Duodenal mucosa (tissue), 2 donors: Measurements from ENCODE around the gene LATS2.
"Not testable (repeated sequence)": the region's sequence is repeated elsewhere in the genome, so short reads cannot be mapped to it uniquely, and the experiment has no call there.

ENCODE experiments used
- H3K27ac ChIP-seq: one replicate; pipeline ENCODE4 v1.7.0; 2013; ENCODE audit warnings: low read depth, low read length
- H3K27me3 ChIP-seq, 2 donors: one replicate each; pipeline ENCODE4 v1.7.0; 2013; ENCODE audit warnings: low read length in 2 of 2, control low read depth in 1 of 2; ENCODE audit not compliant: insufficient read depth in 2 of 2, control insufficient read depth in 1 of 2
- H3K36me3 ChIP-seq, 2 donors: one replicate each; pipeline ENCODE4 v1.7.0; 2013; ENCODE audit warnings: low read length in 2 of 2, control low read depth in 1 of 2; ENCODE audit not compliant: insufficient read depth in 2 of 2, control insufficient read depth in 1 of 2
- H3K4me1 ChIP-seq, 2 donors: one replicate each; pipeline ENCODE4 v1.7.0; 2013; ENCODE audit warnings: low read length in 2 of 2, control low read depth in 1 of 2; ENCODE audit not compliant: insufficient read depth in 2 of 2, control insufficient read depth in 1 of 2
- H3K4me3 ChIP-seq, 2 donors: one replicate each; pipeline ENCODE4 v1.7.0; 2013; ENCODE audit warnings: low read length in 2 of 2, low read depth in 1 of 2
- H3K9ac ChIP-seq, 2 donors: one replicate each; pipeline ENCODE4 v1.7.0; 2013; ENCODE audit warnings: low read length in 2 of 2, low read depth in 1 of 2
- H3K9me3 ChIP-seq, 2 donors: one replicate each; pipeline ENCODE4 v1.7.0; 2013; ENCODE audit warnings: low read length in 2 of 2, control low read depth in 1 of 2; ENCODE audit not compliant: control insufficient read depth in 1 of 2

LATS2 gene

GRCh38 chr13:20955496-20955895, 105.9 kb downstream of the LATS2 start:
- Histone ChIP-seq H3K9ac (no peak overlapping the region), H3K4me3 (no peak overlapping the region), H3K27ac (no peak overlapping the region), H3K27me3 (peaks cover 0 to 5% of the 10 kb centered on the region in 2 donors), H3K9me3 (no peaks in the 10 kb centered on the region), H3K36me3 (no peaks in the 10 kb centered on the region), H3K4me1 (no peaks in the 10 kb centered on the region)

- H3K36me3 ChIP-seq, result no peaks in the 10 kb centered on the region
- no peaks in the 10 kb centered on the region for H3K4me1 ChIP-seq
- H3K27me3 ChIP-seq, result peaks cover 0 to 5% of the 10 kb centered on the region in 2 donors
- no peaks in the 10 kb centered on the region for H3K9me3 ChIP-seq
- no peak overlapping the region for H3K4me3 ChIP-seq
- H3K9ac ChIP-seq, result no peak overlapping the region
- no peak overlapping the region for H3K27ac ChIP-seq
Observed at GRCh38 chr13:20953245-20953931, 108.0 kb downstream of the LATS2 start.

GRCh38 chr13:20952838-20953237, 108.5 kb downstream of the LATS2 start:
- no peaks in the 10 kb centered on the region for H3K36me3 ChIP-seq
- H3K27me3 ChIP-seq, result peaks cover 0 to 5% of the 10 kb centered on the region in 2 donors
- H3K9ac ChIP-seq, result no peak overlapping the region
- H3K9me3 ChIP-seq, result no peaks in the 10 kb centered on the region
- H3K4me3 ChIP-seq, result no peak overlapping the region
- H3K4me1 ChIP-seq, result no peaks in the 10 kb centered on the region
- H3K27ac ChIP-seq, result no peak overlapping the region

- H3K4me1 ChIP-seq, H3K27me3 ChIP-seq, H3K36me3 ChIP-seq, H3K9me3 ChIP-seq, H3K27ac ChIP-seq, H3K4me3 ChIP-seq, H3K9ac ChIP-seq: not testable (repeated sequence)
Observed at GRCh38 chr13:20948001-20948400, 113.4 kb downstream of the LATS2 start.

- H3K4me1 ChIP-seq, result peaks cover 0 to 8% of the 10 kb centered on the region in 2 donors
- no peaks in the 10 kb centered on the region for H3K9me3 ChIP-seq
- H3K9ac ChIP-seq, result no peak overlapping the region
- peak overlapping the region in 1 of 2 donors; percentile 16 for H3K4me3 ChIP-seq
- H3K36me3 ChIP-seq, result no peaks in the 10 kb centered on the region
- H3K27me3 ChIP-seq, result no peaks in the 10 kb centered on the region
- no peak overlapping the region for H3K27ac ChIP-seq
Observed at GRCh38 chr13:20945952-20946383, 115.4 kb downstream of the LATS2 start.

- Histone ChIP-seq H3K9ac (no peak overlapping the region), H3K9me3 (no peaks in the 10 kb centered on the region), H3K4me3 (peak overlapping the region; percentile 20 to 53), H3K27ac (peak overlapping the region; percentile 23), H3K27me3 (no peaks in the 10 kb centered on the region), H3K36me3 (no peaks in the 10 kb centered on the region), H3K4me1 (peaks cover 10 to 13% of the 10 kb centered on the region in 2 donors)
Observed at GRCh38 chr13:20942938-20943559, 118.3 kb downstream of the LATS2 start.

- not testable (repeated sequence) for H3K36me3 ChIP-seq, H3K27me3 ChIP-seq, H3K9me3 ChIP-seq, H3K4me3 ChIP-seq, H3K9ac ChIP-seq, H3K27ac ChIP-seq
- H3K4me1 ChIP-seq, result peaks cover 9 to 10% of the 10 kb centered on the region in 2 donors
Observed at GRCh38 chr13:20940511-20940910, 120.9 kb downstream of the LATS2 start.

GRCh38 chr13:20940083-20940482, 121.3 kb downstream of the LATS2 start:
- Histone ChIP-seq H3K4me3 (no peak overlapping the region), H3K9me3 (no peaks in the 10 kb centered on the region), H3K27ac (no peak overlapping the region), H3K27me3 (no peaks in the 10 kb centered on the region), H3K36me3 (no peaks in the 10 kb centered on the region), H3K9ac (no peak overlapping the region), H3K4me1 (peaks cover 9 to 10% of the 10 kb centered on the region in 2 donors)

GRCh38 chr13:20939662-20940061, 121.7 kb downstream of the LATS2 start:
- no peaks in the 10 kb centered on the region for H3K36me3 ChIP-seq
- no peak overlapping the region for H3K9ac ChIP-seq
- no peaks in the 10 kb centered on the region for H3K9me3 ChIP-seq
- no peak overlapping the region for H3K27ac ChIP-seq
- H3K27me3 ChIP-seq, result no peaks in the 10 kb centered on the region
- H3K4me1 ChIP-seq, result peaks cover 9 to 10% of the 10 kb centered on the region in 2 donors
- no peak overlapping the region for H3K4me3 ChIP-seq

GRCh38 chr13:20938302-20938701, 123.1 kb downstream of the LATS2 start:
- Histone ChIP-seq H3K4me3 (no peak overlapping the region), H3K27ac (no peak overlapping the region), H3K4me1 (peaks cover 8 to 10% of the 10 kb centered on the region in 2 donors), H3K27me3 (no peaks in the 10 kb centered on the region), H3K9me3 (no peaks in the 10 kb centered on the region), H3K36me3 (no peaks in the 10 kb centered on the region), H3K9ac (no peak overlapping the region)
